Naive thymus-derived CD8-positive, alpha-beta T cell (primary cell): Measurements from ENCODE around the gene NCKAP5. TPM values are rescaled to one million over a fixed set of nuclear protein-coding genes. Genes with fewer than 3 reads are reported as not detected.

ENCODE experiments used
- ATAC-seq, 2 donors: fragments of 150-1000 bp; cut with Tn5 transposase in 1 of 2; sonication (Bioruptor Pico), chemical (Tn5 transposase) in 1 of 2; 1 replicate in 1 of 2; 2 replicates in 1 of 2; pipeline ENCODE4 v1.10.0; 2021; ENCODE audit warnings: mild to moderate bottlenecking in 2 of 2, moderate library complexity in 2 of 2
- POLR2A ChIA-PET: fragments of 350-600 bp; sonication (Branson Sonifier 250); formaldehyde crosslinking; loops from one replicate; lab custom pipeline; 2021; ENCODE audit warnings: antibody characterized with exemption; lab: Charles Lee
- DNase-seq, 10 donors: peaks; one replicate each; pipeline versions ENCODE4 v3.0.0 to v3.0.0-alpha.2; 2020 to 2022
- H3K27ac Mint-ChIP-seq, 10 donors: one replicate each; pipeline ENCODE4 v1.8.0; 2020 to 2022; ENCODE audit warnings: mild to moderate bottlenecking in 10 of 10, mixed read lengths in 10 of 10, moderate library complexity in 4 of 10, inconsistent platforms in 1 of 10
- H3K27me3 Mint-ChIP-seq, 5 donors: one replicate each; pipeline ENCODE4 v1.8.0; 2021 to 2022; ENCODE audit warnings: mixed read lengths in 5 of 5
- H3K36me3 Mint-ChIP-seq, 3 donors: one replicate each; pipeline ENCODE4 v1.8.0; 2020 to 2022; ENCODE audit warnings: mixed read lengths in 3 of 3, mild to moderate bottlenecking in 2 of 3, inconsistent platforms in 1 of 3
- H3K4me1 Mint-ChIP-seq, 4 donors: one replicate each; pipeline ENCODE4 v1.8.0; 2021 to 2022; ENCODE audit warnings: mixed read lengths in 4 of 4
- H3K4me3 Mint-ChIP-seq, 10 donors: one replicate each; pipeline ENCODE4 v1.8.0; 2020 to 2022; ENCODE audit warnings: mild to moderate bottlenecking in 10 of 10, mixed read lengths in 10 of 10, moderate library complexity in 6 of 10, inconsistent platforms in 1 of 10
- H3K9me3 Mint-ChIP-seq, 9 donors: one replicate each; pipeline ENCODE4 v1.8.0; 2020 to 2022; ENCODE audit warnings: mixed read lengths in 9 of 9, mild to moderate bottlenecking in 3 of 9, inconsistent platforms in 1 of 9, moderate library complexity in 1 of 9
- polyA plus RNA-seq, 3 donors: library from polyadenylated mRNA; unstranded; fragments of 300-500 nt; fragmentation: Illumina TruSeq; gene quantifications; one replicate each; pipeline ENCODE4 v1.2.3, GENCODE V29; 2021
- total RNA-seq, 8 experiments: library from RNA in 2 of 8; stranded (reverse) in 2 of 8; gene quantifications; one replicate each; pipeline ENCODE4 v1.2.3 and lab custom pipeline; 2021 to 2026

The NCKAP5 gene
- total and polyA plus RNA-seq, 5 experiments from 2014 or later = not detected

DNA sequence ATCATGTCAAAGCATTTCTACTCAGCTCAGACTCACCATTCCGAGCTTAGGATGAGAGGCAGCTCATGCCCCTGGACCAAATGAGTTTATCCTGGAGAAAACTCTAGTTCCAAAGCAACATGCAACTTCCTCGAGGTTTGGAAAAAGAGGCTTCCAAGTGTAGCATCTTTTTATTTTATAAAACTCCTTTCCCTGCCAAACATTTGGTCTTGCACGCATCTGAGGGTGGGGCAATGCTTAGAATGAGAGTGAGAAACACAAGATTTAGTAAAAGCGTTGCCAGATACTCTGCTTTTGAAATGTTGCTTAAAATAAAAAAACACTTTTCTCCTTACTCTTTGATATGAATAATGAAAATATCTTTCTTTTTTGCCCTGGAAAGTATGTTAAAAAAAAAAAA lies 151.5 kb downstream of the NCKAP5 start:
- peaks cover 0 to 6% (median 0%) of the 10 kb centered on the region in 5 donors for H3K27me3 Mint-ChIP-seq
- POLR2A ChIA-PET = no interaction called here
- H3K4me1 Mint-ChIP-seq = no peaks in the 10 kb centered on the region
- DNase-seq = no peak
- H3K9me3 Mint-ChIP-seq = no peaks in the 10 kb centered on the region
- H3K36me3 Mint-ChIP-seq = no peaks in the 10 kb centered on the region
- no peak overlapping the region for H3K27ac Mint-ChIP-seq
- H3K4me3 Mint-ChIP-seq = no peak overlapping the region
- no peak for ATAC-seq

DNA sequence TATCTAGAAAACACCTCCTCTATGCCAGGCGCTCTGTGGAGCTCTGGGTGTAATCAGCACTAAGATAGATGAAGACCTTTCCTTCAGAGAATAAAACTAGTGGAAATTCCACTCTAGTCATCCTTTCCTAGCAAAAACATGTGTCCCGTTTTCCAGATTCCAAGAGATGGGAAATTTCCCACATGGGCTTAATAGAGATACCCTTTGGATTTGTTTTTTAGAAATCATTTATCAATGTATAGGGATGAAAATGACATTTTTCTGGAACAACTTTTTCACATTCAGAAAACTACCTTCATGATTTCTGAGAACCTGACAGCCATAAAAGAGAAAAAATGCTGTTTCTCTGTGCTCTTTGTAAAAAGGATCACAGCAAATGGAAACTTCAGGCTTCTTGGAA lies 152.1 kb downstream of the NCKAP5 start:
- no peaks in the 10 kb centered on the region for H3K4me1 Mint-ChIP-seq
- peaks cover 0 to 4% (median 0%) of the 10 kb centered on the region in 9 donors for H3K9me3 Mint-ChIP-seq
- H3K27ac Mint-ChIP-seq = no peak overlapping the region
- H3K4me3 Mint-ChIP-seq = no peak overlapping the region
- no peaks in the 10 kb centered on the region for H3K36me3 Mint-ChIP-seq
- POLR2A ChIA-PET = no interaction called here
- ATAC-seq (no peak), DNase-seq (no peak)
- peaks cover 0 to 9% (median 4%) of the 10 kb centered on the region in 5 donors for H3K27me3 Mint-ChIP-seq

DNA sequence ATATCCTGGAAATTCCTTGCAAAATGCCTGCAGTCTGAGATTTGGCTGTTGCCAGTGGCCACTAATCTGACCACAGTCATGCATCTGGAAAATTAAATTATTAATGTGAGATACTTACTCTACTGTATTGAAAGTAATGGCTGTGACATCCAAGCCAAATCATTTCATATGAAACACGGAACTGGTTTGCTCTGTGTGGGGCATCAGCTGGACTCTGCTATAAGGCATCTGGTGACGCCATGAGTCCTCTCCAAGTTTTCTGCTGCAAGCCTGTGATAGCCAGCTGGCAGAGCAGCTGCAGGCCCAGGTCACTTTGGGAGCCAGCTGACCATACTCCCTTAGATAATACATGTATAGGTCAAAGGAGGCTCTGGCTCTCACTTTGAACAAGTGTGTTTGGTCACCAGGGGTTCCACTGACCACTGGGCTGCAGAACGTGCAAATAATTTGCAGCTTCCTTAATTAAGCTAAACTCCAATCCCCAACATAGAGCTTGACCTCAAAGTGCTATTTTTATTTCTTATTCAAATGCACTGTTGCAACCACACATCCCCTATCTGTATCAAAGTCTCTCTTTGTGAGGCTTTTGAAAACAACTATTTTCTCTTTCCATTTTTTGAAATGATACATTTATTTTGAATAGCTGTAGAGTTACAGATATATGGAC lies 152.9 kb downstream of the NCKAP5 start:
- Mint-ChIP-seq H3K27me3 (peaks cover 0 to 11% (median 7%) of the 10 kb centered on the region in 5 donors), H3K4me3 (no peak overlapping the region), H3K36me3 (no peaks in the 10 kb centered on the region), H3K9me3 (peaks cover 0 to 9% (median 0%) of the 10 kb centered on the region in 9 donors), H3K27ac (peak overlapping the region in 1 of 10 donors; percentile 28), H3K4me1 (no peaks in the 10 kb centered on the region)
- ATAC-seq = no peak
- no peak for DNase-seq
- POLR2A ChIA-PET = no interaction called here

DNA sequence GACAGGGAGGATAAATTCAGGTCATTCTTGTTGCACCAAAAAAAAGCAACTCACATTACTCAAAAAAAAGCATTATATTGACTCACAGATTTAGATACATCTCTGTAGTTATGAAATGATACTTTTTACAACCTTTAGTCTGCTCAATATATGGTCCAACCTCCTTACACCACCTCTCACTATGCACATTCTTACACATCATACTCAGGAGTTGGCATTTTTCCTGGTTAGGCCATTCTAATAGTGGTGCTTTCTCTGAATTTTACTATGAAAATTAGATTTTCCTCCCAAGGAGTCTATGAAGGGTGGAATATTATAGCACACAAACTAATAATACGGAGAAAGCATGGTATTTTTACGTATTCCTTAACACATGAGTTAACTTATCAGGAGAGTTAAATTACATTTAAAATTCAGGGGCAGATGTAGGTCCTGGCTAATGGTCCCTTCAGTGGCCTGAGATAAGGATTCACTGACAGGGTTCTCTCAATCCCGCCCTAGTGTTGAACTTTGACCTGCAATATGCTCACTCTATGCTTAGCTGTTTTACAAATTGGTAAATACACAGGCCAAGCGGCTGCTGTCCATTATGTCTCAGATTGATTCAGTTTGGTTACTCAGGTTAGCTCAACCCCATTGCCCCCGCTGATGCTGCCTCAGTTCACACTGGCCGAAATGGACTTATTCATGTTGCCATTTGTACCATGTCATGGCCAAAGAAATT lies 153.6 kb downstream of the NCKAP5 start:
- Mint-ChIP-seq H3K27me3 (peaks cover 0 to 10% (median 5%) of the 10 kb centered on the region in 5 donors), H3K9me3 (peaks cover 0 to 9% (median 0%) of the 10 kb centered on the region in 9 donors), H3K27ac (no peak overlapping the region), H3K36me3 (no peaks in the 10 kb centered on the region), H3K4me1 (no peaks in the 10 kb centered on the region), H3K4me3 (no peak overlapping the region)
- POLR2A ChIA-PET = no interaction called here
- DNase-seq = no peak
- ATAC-seq = no peak

DNA sequence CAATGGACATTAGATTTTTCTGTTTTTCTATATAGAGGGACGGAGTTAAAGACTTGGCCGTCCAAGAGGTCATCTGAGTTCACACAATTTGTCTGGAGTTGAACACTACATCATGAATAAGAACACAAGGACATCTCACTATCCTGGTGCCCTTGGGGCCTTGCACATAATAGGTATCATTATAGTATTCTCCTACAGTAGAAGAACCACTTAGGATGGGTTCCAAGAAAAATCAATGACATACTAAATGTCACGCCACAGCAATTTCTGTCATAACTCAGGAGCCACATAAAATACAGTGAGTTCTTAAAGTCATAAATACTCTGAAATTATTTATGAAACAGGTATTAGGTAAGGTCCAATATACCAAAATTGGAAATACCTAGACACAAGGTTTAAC lies 154.4 kb downstream of the NCKAP5 start:
- H3K4me3 Mint-ChIP-seq = no peak overlapping the region
- no peaks in the 10 kb centered on the region for H3K4me1 Mint-ChIP-seq
- no peaks in the 10 kb centered on the region for H3K36me3 Mint-ChIP-seq
- no peak overlapping the region for H3K27ac Mint-ChIP-seq
- POLR2A ChIA-PET = no interaction called here
- ATAC-seq (no peak), DNase-seq (no peak)
- H3K9me3 Mint-ChIP-seq = peaks cover 0 to 9% (median 0%) of the 10 kb centered on the region in 9 donors
- H3K27me3 Mint-ChIP-seq = peaks cover 0 to 10% (median 5%) of the 10 kb centered on the region in 5 donors

DNA sequence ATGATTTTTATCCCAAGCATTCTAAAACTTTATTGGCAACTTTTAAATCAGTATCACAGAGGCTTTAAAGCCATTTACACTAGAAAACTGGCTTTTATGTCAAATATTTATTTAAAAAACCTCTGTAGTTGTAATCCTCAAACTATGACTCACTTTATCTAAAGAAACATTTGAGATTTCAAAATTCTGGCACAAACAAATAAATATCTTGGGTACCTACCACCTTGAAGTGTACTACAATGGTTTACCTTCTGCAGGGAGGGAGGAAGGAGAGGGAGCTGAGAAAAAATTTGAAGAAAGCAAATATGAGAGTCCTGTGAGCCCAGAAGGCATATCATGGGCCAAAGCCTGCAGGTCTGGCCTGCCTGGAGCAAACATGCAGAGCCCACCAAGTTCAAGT lies 155.6 kb downstream of the NCKAP5 start:
- Mint-ChIP-seq H3K36me3 (no peaks in the 10 kb centered on the region), H3K4me3 (no peak overlapping the region), H3K27ac (no peak overlapping the region), H3K27me3 (peaks cover 0 to 10% (median 5%) of the 10 kb centered on the region in 5 donors), H3K4me1 (no peaks in the 10 kb centered on the region), H3K9me3 (peaks cover 0 to 9% (median 0%) of the 10 kb centered on the region in 9 donors)
- POLR2A ChIA-PET = no interaction called here
- ATAC-seq (no peak), DNase-seq (no peak)

DNA sequence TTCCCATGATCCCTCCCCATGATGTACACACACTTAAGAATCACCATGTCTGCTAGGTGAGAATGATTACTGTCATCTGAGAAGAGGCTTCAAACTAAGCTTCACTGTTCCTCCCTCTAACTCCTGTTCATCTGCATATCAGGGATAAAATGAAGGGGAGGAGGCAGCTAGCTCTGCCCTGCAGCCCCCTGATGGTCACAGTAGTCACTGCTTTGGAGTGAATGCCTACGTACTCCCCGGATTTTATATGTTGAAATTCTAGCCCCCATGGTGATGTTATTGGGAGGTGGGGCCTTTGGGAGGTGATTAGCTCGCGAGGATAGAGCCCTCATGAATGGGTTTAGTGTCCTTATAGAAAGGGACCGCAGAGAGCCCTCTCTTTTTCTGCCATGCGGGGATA lies 156.4 kb downstream of the NCKAP5 start:
- POLR2A ChIA-PET = no interaction called here
- no peak for ATAC-seq
- Mint-ChIP-seq H3K4me3 (no peak overlapping the region), H3K27me3 (peaks cover 0 to 10% (median 5%) of the 10 kb centered on the region in 5 donors), H3K4me1 (no peaks in the 10 kb centered on the region), H3K27ac (no peak overlapping the region), H3K36me3 (no peaks in the 10 kb centered on the region), H3K9me3 (peaks cover 0 to 9% (median 0%) of the 10 kb centered on the region in 9 donors)
- no peak for DNase-seq

DNA sequence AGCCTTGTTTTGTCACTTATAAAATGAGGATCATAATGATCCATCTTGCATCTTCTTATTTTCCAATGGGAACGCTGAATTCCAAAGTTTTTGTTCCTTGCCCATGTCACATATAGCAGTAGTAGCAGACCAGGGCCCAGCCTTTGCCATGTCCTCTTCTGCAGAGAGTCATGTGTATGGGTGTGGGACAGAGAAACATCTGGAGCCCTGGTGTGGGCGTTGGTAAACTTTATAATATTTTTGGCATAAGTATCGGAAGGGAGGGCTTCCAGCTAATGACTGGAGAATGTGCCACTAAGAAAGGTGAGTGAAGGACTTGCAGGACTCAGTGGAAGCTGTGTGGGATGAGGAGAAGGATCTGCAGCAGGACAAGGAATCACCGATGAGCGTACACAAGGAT lies 157.2 kb downstream of the NCKAP5 start:
- Mint-ChIP-seq H3K36me3 (no peaks in the 10 kb centered on the region), H3K4me1 (no peaks in the 10 kb centered on the region), H3K4me3 (peak overlapping the region in 1 of 10 donors; percentile 4), H3K27me3 (peaks cover 0 to 10% (median 5%) of the 10 kb centered on the region in 5 donors), H3K27ac (no peak overlapping the region), H3K9me3 (peaks cover 0 to 9% (median 0%) of the 10 kb centered on the region in 9 donors)
- DNase-seq (no peak), ATAC-seq (no peak)
- POLR2A ChIA-PET = no interaction called here

DNA sequence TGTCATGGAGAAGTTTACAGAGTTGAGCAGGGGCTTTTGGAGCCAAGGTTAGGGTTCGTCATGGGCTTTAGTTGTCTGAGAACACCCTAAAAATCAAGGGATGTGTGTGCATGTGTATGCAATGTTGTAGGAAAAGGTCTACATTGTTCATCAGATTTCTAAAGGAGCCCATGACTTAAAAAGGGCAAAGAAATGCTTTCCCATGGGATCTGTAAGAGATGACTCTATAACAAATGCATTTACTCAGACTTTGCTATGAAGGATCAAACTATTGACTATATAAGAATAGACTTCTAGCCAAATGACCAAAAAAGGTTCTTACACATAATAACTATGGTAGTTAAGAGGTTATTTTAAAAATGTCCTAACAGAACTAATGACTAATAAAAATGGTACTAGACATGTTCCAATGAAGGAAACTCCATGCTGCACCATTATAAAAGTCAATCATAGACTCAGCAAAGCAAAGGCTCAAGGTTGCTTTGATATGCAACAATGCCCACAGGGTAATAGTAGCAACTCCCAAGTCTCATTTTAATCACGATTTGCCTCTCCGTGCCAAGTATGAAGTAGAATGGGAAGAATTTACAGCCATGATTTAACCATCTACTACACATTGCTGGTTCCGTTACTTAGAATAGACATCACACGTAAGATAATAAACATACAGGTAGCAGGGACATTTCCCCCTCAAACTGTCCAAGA lies 158.5 kb downstream of the NCKAP5 start:
- POLR2A ChIA-PET = no interaction called here
- ATAC-seq (no peak), DNase-seq (no peak)
- Mint-ChIP-seq H3K4me1 (no peaks in the 10 kb centered on the region), H3K36me3 (no peaks in the 10 kb centered on the region), H3K27me3 (peaks cover 0 to 10% (median 5%) of the 10 kb centered on the region in 5 donors), H3K4me3 (no peak overlapping the region), H3K9me3 (peaks cover 0 to 9% (median 0%) of the 10 kb centered on the region in 9 donors), H3K27ac (no peak overlapping the region)

DNA sequence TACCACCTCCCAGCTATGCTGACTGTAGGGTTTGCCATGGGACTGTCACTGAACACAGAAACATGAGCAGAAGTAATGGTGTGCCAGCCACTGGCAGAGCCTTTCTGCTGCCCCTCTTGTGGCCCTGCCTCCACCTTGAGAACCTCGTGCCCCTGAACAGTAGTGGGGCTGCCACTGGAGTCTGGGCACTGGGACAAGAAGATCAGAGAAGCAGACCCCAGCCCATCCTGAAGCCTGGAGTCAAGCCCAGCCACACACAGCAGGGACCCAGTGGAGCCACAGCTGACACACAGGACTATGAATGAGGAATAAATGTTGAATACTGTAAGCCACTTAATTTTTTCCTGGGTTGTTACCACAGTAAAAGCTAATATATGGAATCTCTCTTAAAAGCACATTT lies 159.6 kb downstream of the NCKAP5 start:
- Mint-ChIP-seq H3K4me1 (no peaks in the 10 kb centered on the region), H3K36me3 (no peaks in the 10 kb centered on the region), H3K27me3 (peaks cover 0 to 10% (median 5%) of the 10 kb centered on the region in 5 donors), H3K9me3 (peaks cover 0 to 9% (median 0%) of the 10 kb centered on the region in 9 donors), H3K4me3 (no peak overlapping the region), H3K27ac (no peak overlapping the region)
- POLR2A ChIA-PET = no interaction called here
- no peak for ATAC-seq
- no peak for DNase-seq

DNA sequence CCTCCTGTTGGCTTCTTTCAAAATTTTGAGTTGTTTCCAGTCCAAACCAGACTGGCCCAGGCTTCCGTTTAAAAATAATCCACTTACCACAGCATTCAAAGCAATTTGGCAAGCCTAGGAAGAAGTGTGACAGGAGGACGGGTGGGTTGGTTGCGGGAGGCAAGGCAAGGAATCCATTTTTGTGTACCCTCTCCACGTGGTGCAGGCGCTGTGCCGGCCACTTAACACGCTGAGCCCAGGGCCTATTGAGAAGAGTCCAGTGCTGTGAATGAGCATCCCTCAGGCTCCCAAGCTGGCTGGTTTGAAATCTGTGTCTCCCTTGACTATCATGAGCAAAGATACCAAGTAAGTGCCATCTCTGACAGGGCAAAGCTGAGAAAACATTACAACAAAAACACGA lies 160.9 kb downstream of the NCKAP5 start:
- no peak for DNase-seq
- no peaks in the 10 kb centered on the region for H3K4me1 Mint-ChIP-seq

DNA sequence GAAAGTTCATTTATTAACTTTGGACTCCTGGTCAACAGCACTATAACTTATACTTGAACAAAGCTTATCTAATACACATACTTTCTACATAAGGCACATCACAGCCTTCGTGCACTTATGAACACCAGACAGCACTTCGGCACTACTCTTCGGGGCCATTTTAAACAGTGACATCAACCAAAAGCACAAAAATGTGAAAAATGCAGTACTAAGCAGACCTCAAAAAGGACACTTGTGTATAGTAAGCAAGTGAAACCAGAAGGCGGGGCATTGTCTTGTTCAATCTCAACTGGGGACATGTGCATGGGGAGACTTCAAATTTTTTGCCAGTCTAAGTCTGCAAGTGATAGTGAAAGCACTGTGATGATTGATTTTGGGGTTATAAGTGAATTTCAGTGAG lies 163.0 kb downstream of the NCKAP5 start:
- Mint-ChIP-seq H3K9me3 (peaks cover 0 to 2% (median 0%) of the 10 kb centered on the region in 9 donors), H3K27ac (no peak overlapping the region), H3K4me1 (no peaks in the 10 kb centered on the region), H3K4me3 (no peak overlapping the region), H3K27me3 (peaks cover 0 to 4% (median under 1%) of the 10 kb centered on the region in 5 donors), H3K36me3 (no peaks in the 10 kb centered on the region)
- DNase-seq (no peak), ATAC-seq (no peak)
- POLR2A ChIA-PET = no interaction called here

More for the DNA sequence above, 160.9 kb downstream of the NCKAP5 start:
- no peak for ATAC-seq
- Mint-ChIP-seq H3K36me3 (no peaks in the 10 kb centered on the region), H3K9me3 (peaks cover 0 to 9% (median 0%) of the 10 kb centered on the region in 9 donors), H3K4me3 (no peak overlapping the region), H3K27me3 (peaks cover 0 to 10% (median 5%) of the 10 kb centered on the region in 5 donors), H3K27ac (no peak overlapping the region)
- POLR2A ChIA-PET = no interaction called here

DNA sequence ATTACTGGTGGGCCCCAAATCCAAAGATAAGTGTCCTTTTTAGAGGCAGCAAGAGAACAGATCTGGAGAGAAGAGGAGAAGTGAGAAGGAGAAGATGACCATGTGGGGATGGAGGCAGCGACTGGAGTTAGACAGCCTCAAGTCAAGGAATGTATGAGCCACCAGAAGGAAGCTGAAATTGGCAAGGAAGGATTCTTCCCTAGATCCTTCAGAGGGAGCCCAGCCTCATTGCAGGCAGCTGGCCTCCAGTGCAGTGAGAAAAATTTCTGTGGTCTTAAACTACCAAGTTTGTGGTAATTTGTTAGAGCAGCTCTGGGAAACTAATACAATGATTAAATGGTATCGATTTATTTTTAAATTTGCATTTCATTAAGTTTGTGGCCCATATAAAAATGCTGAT lies 167.9 kb downstream of the NCKAP5 start:
- Mint-ChIP-seq H3K9me3 (peaks cover 0 to 13% (median 2%) of the 10 kb centered on the region in 9 donors), H3K4me3 (no peak overlapping the region), H3K36me3 (no peaks in the 10 kb centered on the region), H3K27ac (no peak overlapping the region), H3K4me1 (no peaks in the 10 kb centered on the region), H3K27me3 (peaks cover 0 to 3% (median 2%) of the 10 kb centered on the region in 5 donors)
- DNase-seq (no peak), ATAC-seq (no peak)
- POLR2A ChIA-PET = no interaction called here
